K562 (cell line): ENCODE measurements around the gene TMEM63A. TPM values are rescaled to one million over a fixed set of nuclear protein-coding genes. Genes with fewer than 3 reads are reported as not detected.

ENCODE experiments used
- ATAC-seq: fragments of 200-7000 bp; cut with Tn5 transposase; 3 replicates; pipeline ENCODE4 v1.9.1; 2020; ENCODE audit warnings: moderate library complexity
- BruUV-seq: library from RNA; stranded (reverse); fragments of 400-500 nt; replicated peaks from 2 replicates; lab custom pipeline; 2021; lab: Mats Ljungman, UMichigan
- CTCF ChIA-PET: fragments of 300-600 bp; formaldehyde crosslinking; extraction: SDS; loops from one replicate; lab custom pipeline; 2021; ENCODE audit warnings: low intra/inter-chr PET ratio; lab: Yijun Ruan, JAX
- POLR2A ChIA-PET: fragments of 300-600, 350-650 bp; sonication (Branson Sonifier 250); formaldehyde crosslinking; extraction: SDS; loops from one replicate; lab custom pipeline; 2021; ENCODE audit warnings: antibody characterized with exemption, inconsistent platforms; lab: Yijun Ruan, JAX
- DNase-seq, 4 experiments: peaks; one replicate each; pipeline versions ENCODE4 v3.0.0 to v3.0.0-alpha.2; 2011 to 2018; ENCODE audit warnings: low spot score in 3 of 4, mixed read lengths in 3 of 4; ENCODE audit errors: extremely low read depth in 1 of 4
- FAIRE-seq: peaks from 2 replicates; lab custom pipeline; 2011; peaks lifted over from hg19 to GRCh38; lab: Jason Lieb, UNC
- H2AFZ ChIP-seq: 2 replicates; pipeline ENCODE4 v1.6.0; 2011; ENCODE audit warnings: low read depth, low read length, control low read depth, inconsistent platforms
- H3K27ac ChIP-seq: fragments of 200-600 bp; 3 replicates; pipeline ENCODE4 v1.8.0; 2011; ENCODE audit warnings: low read depth, mild to moderate bottlenecking, control low read depth, inconsistent platforms, low read length, moderate library complexity, mixed read lengths; ENCODE audit errors: extremely low read depth
- H3K27me3 ChIP-seq, 2 experiments: fragments of 300-600 bp in 1 of 2; 2 replicates in 1 of 2; 3 replicates in 1 of 2; pipeline versions ENCODE4 v1.6.0 to v1.8.0; 2011; ENCODE audit warnings: inconsistent platforms in 2 of 2, low read length in 2 of 2, mild to moderate bottlenecking in 1 of 2, mixed read lengths in 1 of 2, moderate library complexity in 1 of 2; ENCODE audit not compliant: control insufficient read depth in 2 of 2, insufficient read depth in 2 of 2
- H3K36me3 ChIP-seq: fragments of 300-600 bp; 3 replicates; pipeline ENCODE4 v1.8.0; 2011; ENCODE audit warnings: mild to moderate bottlenecking, low read length, inconsistent platforms; ENCODE audit not compliant: control insufficient read depth, insufficient read depth
- H3K4me1 ChIP-seq, 2 experiments: fragments of 200-600 bp in 1 of 2; replicated peaks in 1 of 2; 2 replicates in 1 of 2; 3 replicates in 1 of 2; pipeline versions ENCODE4 v1.5.1 to v1.8.0; 2011; ENCODE audit warnings: inconsistent platforms in 2 of 2, low read length in 2 of 2, mild to moderate bottlenecking in 1 of 2, mixed read lengths in 1 of 2, moderate library complexity in 1 of 2; ENCODE audit not compliant: control insufficient read depth in 2 of 2, insufficient read depth in 2 of 2
- H3K4me2 ChIP-seq: 2 replicates; pipeline ENCODE4 v1.6.1; 2011; ENCODE audit warnings: low read length, control low read depth, inconsistent platforms, mixed read lengths; ENCODE audit not compliant: insufficient read depth
- H3K4me3 ChIP-seq: fragments of 200-600 bp; sonication (generic), shearing (Covaris generic); 2 replicates; pipeline ENCODE4 v1.5.1; 2016; ENCODE audit warnings: control low read depth, inconsistent platforms
- H3K79me2 ChIP-seq: fragments of 200-600 bp; 3 replicates; pipeline ENCODE4 v1.8.0; 2011; ENCODE audit warnings: low read length, inconsistent platforms; ENCODE audit not compliant: control insufficient read depth, insufficient read depth
- H3K9ac ChIP-seq, 2 experiments: 2 replicates each; pipeline versions ENCODE4 v1.6.0 to v1.6.1; 2011; ENCODE audit warnings: low read depth in 2 of 2, low read length in 2 of 2, control low read depth in 1 of 2, inconsistent platforms in 1 of 2, mild to moderate bottlenecking in 1 of 2, mixed read lengths in 1 of 2; ENCODE audit not compliant: insufficient read depth in 1 of 2
- H3K9me1 ChIP-seq: one replicate; pipeline ENCODE4 v1.6.0; 2011; ENCODE audit warnings: inconsistent platforms, mild to moderate bottlenecking, low read length, moderate library complexity; ENCODE audit not compliant: control insufficient read depth, insufficient read depth
- H3K9me3 ChIP-seq: replicated peaks from 2 replicates; pipeline ENCODE4 v1.5.1; 2011; ENCODE audit warnings: low read depth, low read length, inconsistent platforms; ENCODE audit not compliant: control insufficient read depth, insufficient read depth
- H4K20me1 ChIP-seq: replicated peaks from 2 replicates; pipeline ENCODE4 v1.6.1; 2011; ENCODE audit warnings: low read length, inconsistent platforms, mixed read lengths; ENCODE audit not compliant: control insufficient read depth, insufficient read depth
- ADNP ChIP-seq: fragments of 200-800 bp; sonication (Bioruptor generic); IDR thresholded peaks from 2 replicates; pipeline ENCODE4 v1.6.1; 2016; ENCODE audit warnings: missing genetic modification characterization, missing compliant biosample characterization
- ASH1L ChIP-seq: fragments of 450-650 bp; IDR thresholded peaks from 2 replicates; pipeline ENCODE4 v1.6.1; 2018; ENCODE audit warnings: borderline replicate concordance, mild to moderate bottlenecking, low read depth; ENCODE audit not compliant: partially characterized antibody
- E2F5 ChIP-seq: sonication (generic); formaldehyde crosslinking; IDR thresholded peaks from 2 replicates; pipeline ENCODE4 v1.8.0; 2022; ENCODE audit warnings: mild to moderate bottlenecking, missing genetic modification reagents
- MAFG ChIP-seq: fragments of 450-650 bp; conservative IDR thresholded peaks from 2 replicates; pipeline ENCODE4 v1.6.1; 2016; ENCODE audit warnings: missing genetic modification characterization, missing compliant biosample characterization
- PKNOX1 ChIP-seq: fragments of 450-650 bp; IDR thresholded peaks from 2 replicates; pipeline ENCODE4 v1.6.1; 2016
- SNAPC5 ChIP-seq: fragments of 250-450 bp; sonication (Bioruptor Pico); IDR thresholded peaks from 2 replicates; pipeline ENCODE4 v1.8.0; 2021; ENCODE audit warnings: moderate library complexity, mild to moderate bottlenecking, inconsistent platforms
- SNRNP70 ChIP-seq: fragments of 200-400 bp; formaldehyde crosslinking; optimal IDR thresholded peaks from 2 replicates; pipeline ENCODE3; 2017; ENCODE audit warnings: low read depth, low read length
- ZNF316 ChIP-seq: fragments of 450-650 bp; IDR thresholded peaks from 2 replicates; pipeline ENCODE4 v1.6.1; 2016
- ZNF347 ChIP-seq: fragments of 450-650 bp; formaldehyde crosslinking; IDR thresholded peaks from 2 replicates; pipeline ENCODE4 v1.4.0; 2020; ENCODE audit warnings: low read depth, mild to moderate bottlenecking, moderate library complexity
- ZNF592 ChIP-seq: fragments of 450-650 bp; IDR thresholded peaks from 2 replicates; pipeline ENCODE4 v1.6.1; 2017; ENCODE audit warnings: antibody characterized with exemption, mild to moderate bottlenecking
- ZNF766 ChIP-seq: fragments of 200-800 bp; sonication (Bioruptor generic); conservative IDR thresholded peaks from 2 replicates; pipeline ENCODE4 v1.6.1; 2016; ENCODE audit warnings: missing genetic modification characterization, missing compliant biosample characterization
- WGBS: fragments of 100-300 bp; shearing (Covaris generic); methylation state at CpG from one replicate; pipeline ENCODE4 v1.1.6; 2016; ENCODE audit warnings: low coverage, mixed read lengths; ENCODE audit not compliant: insufficient coverage; ENCODE audit errors: missing lambda C conversion rate; 5-methylcytosine and 5-hydroxymethylcytosine counted together
- in situ Hi-C: fragments of 300-500 bp; cut with MboI; formaldehyde crosslinking; loops from 4 replicates; pipeline ENCODE4 v1.15.0; 2018; ENCODE audit warnings: inconsistent platforms, mixed read lengths
- intact Hi-C: fragments of 100-400 bp; cut with micrococcal nuclease; formaldehyde crosslinking; loops from 2 replicates; pipeline ENCODE4 v1.14.2; 2022
- polyA plus RNA-seq, 8 experiments: library from polyadenylated mRNA; depleted of rRNA in 4 of 8; stranded (reverse) in 5 of 8; unstranded in 3 of 8; fragments of >200 nt; fragmentation: Nextera tagmentation in 2 of 8; fragmentation: Illumina TruSeq in 1 of 8; extraction: Ambion mirVana in 2 of 8; extraction: Trizol in 1 of 8; gene quantifications; 2 replicates each; pipeline versions ENCODE4 v1.2.1 to v1.2.3, GENCODE V29; 2011 to 2014; ENCODE audit warnings: inconsistent platforms in 1 of 8, missing spikeins in 1 of 8
- total RNA-seq, 7 experiments: library from RNA; depleted of rRNA in 6 of 7; stranded (reverse); fragments of >200 nt in 6 of 7; fragmentation: Illumina TruSeq in 2 of 7; extraction: Trizol in 2 of 7; gene quantifications; 2 replicates each; pipeline versions ENCODE4 v1.2.1 to v1.2.3, GENCODE V29; 2011 to 2021; ENCODE audit warnings: low replicate concordance in 1 of 7

TMEM63A gene
- total and polyA plus RNA-seq, 9 of the 15 experiments (the other 6 are each of a cell fraction or from before 2014, with no cell fraction given) = 2.0 to 54.6 (median 17.5) TPM

GRCh38 chr1:225866981-225867380 lies 15.2 kb downstream of the TMEM63A start:
- no peaks in the 10 kb centered on the region for H3K79me2 ChIP-seq
- no peak for DNase-seq
- H3K4me2 ChIP-seq = no peak overlapping the region
- intact Hi-C loops = no loop called here
- WGBS = 67% methylated on average over 6 of the region's 6 CpGs
- no peaks in the 10 kb centered on the region for H3K27me3 ChIP-seq
- H3K9me3 ChIP-seq = no peaks in the 10 kb centered on the region
- peak; percentile 21; the same call in 2 of the 3 replicates for ATAC-seq
- ChIA-PET POLR2A (interaction anchor here (0.6 to 2.5 kb wide), 4 partner anchors 15 to 117 kb away, joined by 3 to 11 read pairs (median 3); partner anchors contain the start of gene TMEM63A), CTCF (no interaction called here)
- no peak overlapping the region for H3K4me3 ChIP-seq
- in situ Hi-C loops = no loop called here
- H2AFZ ChIP-seq = no peak overlapping the region
- BruUV-seq = TSS peak; percentile 11
- no peaks in the 10 kb centered on the region for H3K4me1 ChIP-seq
- TF ChIP-seq ZNF316 (no peak), E2F5 (CRISPR knock-in tag) (no peak), ZNF347 (CRISPR knock-in tag) (no peak), ZNF766 (CRISPR knock-in tag) (no peak), ASH1L (no peak), PKNOX1 (no peak), MAFG (tag) (no peak), ZNF592 (no peak), ADNP (tag) (no peak), SNRNP70 (no peak), SNAPC5 (CRISPR knock-in tag) (no peak)
- H3K36me3 ChIP-seq = peaks cover 88% of the 10 kb centered on the region
- H3K9me1 ChIP-seq = no peaks in the 10 kb centered on the region
- H3K9ac ChIP-seq = 0 out of 4 replicates have a peak overlapping the region, but pooled peaks of 1 of the 2 experiments have one; percentile 28
- H3K27ac ChIP-seq = no peak overlapping the region
- FAIRE-seq = peak; percentile 54
- H4K20me1 ChIP-seq = no peaks in the 10 kb centered on the region
